Activated naive CD4-positive, alpha-beta T cell treated with anti-CD3 and anti-CD28 coated beads, Interleukin-2, amount 50 U/mL, for 24 hours (primary cell): ENCODE data around the gene PDGFD.
A peak's percentile ranks its signal among the peaks of the same experiment; 100 is the strongest.

Experiments used
- H3K27ac Mint-ChIP-seq: one replicate; pipeline ENCODE4 v1.8.0; 2021; ENCODE audit warnings: mild to moderate bottlenecking, mixed read lengths
- H3K27me3 Mint-ChIP-seq: one replicate; pipeline ENCODE4 v1.8.0; 2021; ENCODE audit warnings: mixed read lengths
- H3K36me3 Mint-ChIP-seq: one replicate; pipeline ENCODE4 v1.8.0; 2021; ENCODE audit warnings: mixed read lengths
- H3K4me1 Mint-ChIP-seq: one replicate; pipeline ENCODE4 v1.8.0; 2021; ENCODE audit warnings: mixed read lengths
- H3K4me3 Mint-ChIP-seq: one replicate; pipeline ENCODE4 v1.8.0; 2021; ENCODE audit warnings: mild to moderate bottlenecking, mixed read lengths
- H3K9me3 Mint-ChIP-seq: one replicate; pipeline ENCODE4 v1.8.0; 2021; ENCODE audit warnings: mixed read lengths

PDGFD gene

DNA sequence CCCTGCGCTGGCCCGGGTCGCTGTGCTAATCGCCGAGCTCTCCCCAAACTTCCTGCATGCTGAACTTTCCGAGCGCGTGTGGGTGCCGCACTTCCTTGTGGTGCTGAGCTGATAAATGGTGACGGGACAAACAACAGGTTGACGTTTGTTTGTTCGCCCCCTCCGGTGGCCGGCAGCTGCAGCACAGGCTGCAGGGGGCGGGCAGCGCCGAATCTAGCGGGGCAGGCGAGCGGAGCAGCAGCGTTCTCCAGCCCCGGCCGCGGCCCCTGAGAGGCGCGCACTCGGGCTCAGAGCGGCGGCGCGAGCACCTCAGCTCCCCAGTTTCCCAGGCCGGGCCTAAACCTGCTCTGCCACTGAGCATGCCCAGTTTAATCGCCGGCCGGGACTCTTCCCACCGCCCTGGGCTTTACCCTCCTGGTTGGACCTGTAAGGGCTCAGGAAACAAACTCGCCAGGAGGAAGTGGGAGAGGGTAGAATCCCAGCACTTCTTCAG is at the start of gene PDGFD:
Gene PDGFD, minus strand, starts transcription at position 120 of the 493 bp plus-strand sequence.
- Mint-ChIP-seq H3K27me3 (peaks cover 17% of the 10 kb centered on the region), H3K4me1 (peaks cover 4% of the 10 kb centered on the region), H3K9me3 (no peaks in the 10 kb centered on the region), H3K27ac (no peak within 1 kb of the TSS), H3K4me3 (peak within 1 kb of the TSS; percentile 76), H3K36me3 (no peaks in the 10 kb centered on the region)

DNA sequence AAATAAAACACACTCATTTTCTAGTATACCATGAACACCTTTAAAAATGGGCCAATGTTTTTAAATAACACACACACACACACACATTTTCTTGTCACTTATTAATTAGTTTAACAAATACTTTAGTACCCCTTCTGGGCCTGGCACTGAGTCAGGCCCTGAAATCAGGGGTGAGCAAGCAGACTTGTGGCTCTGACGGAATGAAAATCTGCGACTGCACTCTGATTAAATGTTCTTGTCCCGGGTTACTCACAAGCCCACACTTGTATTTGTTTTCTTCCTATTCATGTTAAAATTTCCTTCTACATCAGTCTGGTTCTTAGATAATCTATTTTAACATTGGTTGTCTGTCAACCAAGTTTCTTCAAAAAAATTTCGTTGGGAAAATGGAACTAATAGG is 43.0 kb upstream of the PDGFD start:
- H3K36me3 Mint-ChIP-seq, result no peaks in the 10 kb centered on the region
- no peak overlapping the region for H3K4me3 Mint-ChIP-seq
- no peaks in the 10 kb centered on the region for H3K9me3 Mint-ChIP-seq
- no peaks in the 10 kb centered on the region for H3K27me3 Mint-ChIP-seq
- H3K4me1 Mint-ChIP-seq, result no peaks in the 10 kb centered on the region
- H3K27ac Mint-ChIP-seq, result no peak overlapping the region

DNA sequence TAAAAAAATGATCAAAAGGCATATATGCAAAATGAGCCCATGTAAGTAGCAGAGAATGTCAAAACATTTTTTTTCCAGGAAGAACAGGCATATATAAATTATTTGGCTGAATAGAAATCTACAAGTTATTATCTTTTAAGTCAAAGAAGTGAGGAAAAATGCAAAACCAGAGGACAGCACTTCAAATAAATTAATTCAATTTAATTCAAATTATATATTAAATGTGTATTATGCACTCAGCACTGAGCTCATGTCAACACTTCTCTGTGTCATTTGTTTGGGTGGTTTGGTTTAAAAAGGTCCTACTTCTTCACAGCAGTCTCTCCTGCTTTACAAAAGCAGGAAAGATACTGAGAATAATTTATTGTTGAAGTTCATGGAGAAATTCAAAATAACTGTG is 41.9 kb upstream of the PDGFD start:
- Mint-ChIP-seq H3K36me3 (no peaks in the 10 kb centered on the region), H3K27me3 (no peaks in the 10 kb centered on the region), H3K9me3 (no peaks in the 10 kb centered on the region), H3K27ac (no peak overlapping the region), H3K4me1 (no peaks in the 10 kb centered on the region), H3K4me3 (no peak overlapping the region)

DNA sequence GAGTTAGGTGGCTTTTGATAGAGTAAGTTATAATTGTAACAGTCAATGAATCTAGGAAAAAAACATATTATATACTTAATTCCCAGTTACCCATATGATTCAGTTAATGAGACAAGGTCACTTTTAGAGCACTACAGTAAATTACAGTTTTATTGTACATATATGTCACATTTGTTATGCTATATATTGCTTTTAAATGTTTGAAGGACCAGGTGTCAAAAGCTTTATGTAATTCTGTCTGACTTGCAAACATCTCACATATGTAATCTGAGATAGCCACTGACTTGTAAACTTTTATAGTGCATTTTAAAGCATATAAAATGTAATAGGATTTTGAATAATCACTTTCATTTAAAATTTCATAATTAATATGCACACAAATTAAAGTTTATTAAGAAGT is 36.7 kb upstream of the PDGFD start:
- Mint-ChIP-seq H3K27me3 (no peaks in the 10 kb centered on the region), H3K4me1 (no peaks in the 10 kb centered on the region), H3K9me3 (no peaks in the 10 kb centered on the region), H3K36me3 (no peaks in the 10 kb centered on the region), H3K27ac (no peak overlapping the region), H3K4me3 (no peak overlapping the region)

DNA sequence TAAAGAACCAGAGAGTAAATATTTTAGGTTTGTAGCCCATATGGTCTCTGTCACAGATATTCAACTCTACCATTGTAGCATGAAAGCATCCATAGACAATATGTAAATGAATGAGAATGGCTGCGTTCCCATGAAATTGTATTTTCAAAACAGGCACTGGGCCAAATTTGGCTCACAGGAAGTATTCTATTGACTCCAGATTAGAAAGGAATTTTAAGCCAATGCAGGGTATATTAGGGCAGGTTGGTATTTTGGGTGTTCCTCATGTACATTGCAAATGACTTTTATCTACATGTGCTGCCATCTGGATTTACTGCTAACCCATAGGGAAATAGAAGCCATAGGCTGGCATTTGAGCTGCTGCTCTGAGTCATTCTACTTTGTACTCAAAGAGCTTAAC is 35.1 kb upstream of the PDGFD start:
- no peak overlapping the region for H3K4me3 Mint-ChIP-seq
- no peaks in the 10 kb centered on the region for H3K9me3 Mint-ChIP-seq
- no peaks in the 10 kb centered on the region for H3K36me3 Mint-ChIP-seq
- no peaks in the 10 kb centered on the region for H3K27me3 Mint-ChIP-seq
- H3K4me1 Mint-ChIP-seq, result no peaks in the 10 kb centered on the region
- no peak overlapping the region for H3K27ac Mint-ChIP-seq

DNA sequence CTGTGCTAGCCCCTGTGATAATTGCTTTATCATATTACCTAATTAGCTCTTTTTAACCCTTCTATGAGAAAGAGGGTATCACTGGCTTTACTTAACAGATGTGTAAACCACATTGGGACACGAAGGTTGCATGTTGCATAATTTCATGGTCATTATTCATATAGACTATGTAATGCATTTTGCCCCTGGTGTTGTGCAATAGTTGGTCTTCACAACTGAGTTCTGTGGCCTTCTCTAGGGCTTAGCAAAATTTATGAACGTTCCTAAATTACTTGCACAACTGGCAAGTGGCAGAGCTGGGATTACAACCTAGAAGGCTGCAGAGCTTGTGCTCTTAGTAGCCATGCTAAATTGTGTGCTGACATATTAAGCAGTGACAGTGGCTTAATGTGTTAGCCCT is 34.6 kb upstream of the PDGFD start:
- no peaks in the 10 kb centered on the region for H3K27me3 Mint-ChIP-seq
- H3K4me3 Mint-ChIP-seq, result no peak overlapping the region
- H3K9me3 Mint-ChIP-seq, result no peaks in the 10 kb centered on the region
- no peaks in the 10 kb centered on the region for H3K4me1 Mint-ChIP-seq
- H3K36me3 Mint-ChIP-seq, result no peaks in the 10 kb centered on the region
- no peak overlapping the region for H3K27ac Mint-ChIP-seq

DNA sequence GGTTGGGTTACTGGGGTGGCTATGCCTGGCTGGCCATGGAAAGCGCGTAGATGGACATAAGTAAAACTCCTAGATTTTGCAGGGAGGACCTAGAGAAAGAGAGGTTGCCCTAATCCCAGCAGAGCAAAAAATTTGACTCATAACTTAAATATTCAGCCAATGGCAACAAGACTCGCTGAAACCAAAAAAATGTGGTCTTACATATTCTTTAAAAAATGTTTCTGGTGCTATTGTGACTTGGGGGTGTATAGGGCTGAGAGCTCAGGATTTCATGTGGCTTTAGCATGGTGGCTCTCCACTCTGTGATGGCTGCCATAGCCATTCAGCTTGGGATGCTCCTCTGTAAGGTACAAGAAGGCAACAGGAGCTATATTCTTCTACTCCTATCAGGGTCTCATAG is 27.2 kb upstream of the PDGFD start:
- Mint-ChIP-seq H3K4me1 (no peaks in the 10 kb centered on the region), H3K4me3 (no peak overlapping the region), H3K36me3 (no peaks in the 10 kb centered on the region), H3K9me3 (no peaks in the 10 kb centered on the region), H3K27me3 (no peaks in the 10 kb centered on the region), H3K27ac (no peak overlapping the region)

DNA sequence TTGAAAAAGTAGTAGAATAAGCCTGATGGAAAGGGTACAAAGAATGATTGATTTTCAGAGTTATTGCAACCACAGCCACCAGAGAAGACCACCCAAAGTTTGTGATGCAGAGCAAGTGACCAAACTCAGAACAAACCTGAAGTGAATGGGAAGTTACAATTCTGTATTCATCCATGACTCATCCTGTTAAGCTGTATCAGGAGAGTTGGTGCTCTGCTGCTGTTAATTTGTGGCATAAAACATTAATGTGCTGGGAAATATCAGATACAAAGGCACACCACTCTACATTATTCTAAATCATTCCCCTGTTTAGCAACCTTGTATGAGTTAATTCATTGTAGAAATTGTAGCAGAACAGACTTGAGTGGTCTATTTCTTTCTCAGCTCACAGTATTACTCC is 19.6 kb upstream of the PDGFD start:
- Mint-ChIP-seq H3K4me1 (no peaks in the 10 kb centered on the region), H3K27ac (no peak overlapping the region), H3K36me3 (no peaks in the 10 kb centered on the region), H3K4me3 (no peak overlapping the region), H3K9me3 (no peaks in the 10 kb centered on the region), H3K27me3 (peaks cover 1% of the 10 kb centered on the region)

DNA sequence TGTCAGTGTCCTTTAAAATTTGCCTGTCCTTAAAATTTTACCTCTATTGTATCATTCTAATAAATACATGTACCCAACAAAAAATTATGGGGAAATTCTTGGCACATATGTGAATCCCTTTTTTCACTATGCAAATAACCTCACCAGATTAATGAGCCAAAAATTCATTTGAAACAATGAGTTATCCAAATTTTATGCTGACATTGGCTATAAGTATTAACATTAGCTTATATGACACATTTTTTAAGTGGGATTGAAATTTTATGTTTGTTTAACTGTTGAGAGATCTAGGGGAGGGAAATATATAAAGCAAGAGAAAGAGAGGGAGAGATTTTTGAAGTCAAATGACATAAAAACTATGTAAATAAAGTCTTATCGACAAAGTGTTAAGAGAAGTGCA is 11.8 kb upstream of the PDGFD start:
- H3K4me3 Mint-ChIP-seq, result no peak overlapping the region
- no peaks in the 10 kb centered on the region for H3K27me3 Mint-ChIP-seq
- no peak overlapping the region for H3K27ac Mint-ChIP-seq
- no peaks in the 10 kb centered on the region for H3K9me3 Mint-ChIP-seq
- no peaks in the 10 kb centered on the region for H3K4me1 Mint-ChIP-seq
- H3K36me3 Mint-ChIP-seq, result no peaks in the 10 kb centered on the region

DNA sequence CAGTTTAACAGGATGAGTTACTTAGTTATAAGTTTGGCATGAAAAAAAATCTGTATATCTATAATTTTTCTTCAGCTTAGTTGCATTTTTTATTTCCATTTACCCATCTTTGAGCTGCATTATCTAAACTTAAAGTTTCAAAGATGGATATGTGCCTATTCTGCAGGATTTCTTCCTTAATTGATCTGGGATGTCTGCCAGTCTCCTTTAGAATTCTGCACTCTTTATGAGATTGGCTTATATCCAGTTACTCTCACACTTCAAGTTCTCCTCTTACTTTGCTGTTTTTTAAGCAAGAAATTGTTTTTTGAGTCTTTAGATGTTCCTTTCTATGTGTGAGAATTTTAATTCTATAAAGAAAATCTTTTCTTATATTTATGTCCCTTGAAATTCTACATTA is 5.1 kb upstream of the PDGFD start:
- no peaks in the 10 kb centered on the region for H3K36me3 Mint-ChIP-seq
- H3K27ac Mint-ChIP-seq, result no peak overlapping the region
- H3K27me3 Mint-ChIP-seq, result peaks cover 5% of the 10 kb centered on the region
- no peaks in the 10 kb centered on the region for H3K9me3 Mint-ChIP-seq
- H3K4me1 Mint-ChIP-seq, result no peaks in the 10 kb centered on the region
- no peak overlapping the region for H3K4me3 Mint-ChIP-seq

DNA sequence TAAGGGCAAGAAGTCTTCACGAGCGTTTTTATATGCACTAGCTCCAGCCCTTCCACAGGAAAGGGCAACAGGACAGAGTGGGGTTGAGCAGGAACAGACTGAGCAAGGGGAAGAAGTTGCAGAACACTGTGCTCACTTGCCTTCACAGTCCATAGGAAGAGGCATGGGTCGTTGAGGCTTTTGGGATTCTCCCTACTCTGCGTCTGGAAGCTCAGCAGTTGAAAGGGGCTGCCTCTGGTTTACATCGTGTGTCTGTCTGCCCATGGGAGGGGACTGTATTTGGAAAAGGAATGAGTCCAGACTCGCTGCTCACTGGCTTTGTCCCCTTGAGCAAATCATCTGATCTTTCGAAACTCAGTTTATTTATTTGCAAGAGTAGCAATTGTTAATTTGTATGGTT is 1.1 kb upstream of the PDGFD start:
- Mint-ChIP-seq H3K27ac (no peak overlapping the region), H3K27me3 (peaks cover 17% of the 10 kb centered on the region), H3K4me3 (no peak overlapping the region), H3K9me3 (no peaks in the 10 kb centered on the region), H3K4me1 (peaks cover 4% of the 10 kb centered on the region), H3K36me3 (no peaks in the 10 kb centered on the region)

DNA sequence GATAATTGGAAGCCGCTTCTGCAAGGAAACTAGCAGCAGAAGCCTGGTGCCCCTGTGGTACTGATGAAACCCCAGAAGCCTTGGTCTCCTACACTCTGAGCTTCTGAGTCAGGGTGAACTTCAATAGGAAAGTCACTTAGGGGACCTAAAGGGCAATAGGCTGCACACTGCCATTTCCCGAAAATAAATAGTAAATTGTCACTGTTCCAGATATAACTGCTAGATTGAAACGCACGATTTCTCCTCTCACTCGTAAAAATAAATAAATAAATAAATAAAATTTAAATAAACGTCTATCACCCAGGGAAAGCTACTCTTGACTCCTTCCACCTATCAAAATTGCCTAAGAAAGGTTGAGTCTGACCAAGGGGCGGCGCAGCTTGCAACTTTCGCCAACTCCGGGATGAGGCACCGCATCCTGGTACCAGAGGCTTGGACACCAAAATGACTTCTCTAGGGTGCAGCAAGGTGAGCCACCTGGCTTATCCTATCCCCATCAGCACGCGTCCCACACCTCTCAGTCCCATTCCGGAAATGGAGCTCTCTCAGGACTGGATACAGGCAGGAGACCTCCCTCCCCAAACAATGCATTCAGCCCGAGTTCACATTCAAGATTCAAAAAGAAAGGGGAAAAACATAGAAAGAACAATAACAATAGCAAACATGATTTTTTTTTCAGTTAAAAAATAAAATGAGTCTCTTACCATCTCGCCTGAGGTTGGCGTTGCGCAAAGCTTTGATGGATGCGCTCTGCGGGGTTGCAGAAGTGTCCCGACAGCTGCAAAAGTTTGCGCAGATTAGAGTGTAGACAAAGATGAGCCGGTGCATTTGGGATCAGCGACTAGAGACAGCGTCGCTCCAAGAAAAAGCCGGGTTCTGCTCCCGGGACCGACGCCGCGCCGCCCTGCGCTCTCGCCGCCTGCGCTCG is 583 bp downstream of the PDGFD start:
- Mint-ChIP-seq H3K36me3 (no peaks in the 10 kb centered on the region), H3K4me3 (peak overlapping the region; percentile 76), H3K27ac (no peak overlapping the region)

DNA sequence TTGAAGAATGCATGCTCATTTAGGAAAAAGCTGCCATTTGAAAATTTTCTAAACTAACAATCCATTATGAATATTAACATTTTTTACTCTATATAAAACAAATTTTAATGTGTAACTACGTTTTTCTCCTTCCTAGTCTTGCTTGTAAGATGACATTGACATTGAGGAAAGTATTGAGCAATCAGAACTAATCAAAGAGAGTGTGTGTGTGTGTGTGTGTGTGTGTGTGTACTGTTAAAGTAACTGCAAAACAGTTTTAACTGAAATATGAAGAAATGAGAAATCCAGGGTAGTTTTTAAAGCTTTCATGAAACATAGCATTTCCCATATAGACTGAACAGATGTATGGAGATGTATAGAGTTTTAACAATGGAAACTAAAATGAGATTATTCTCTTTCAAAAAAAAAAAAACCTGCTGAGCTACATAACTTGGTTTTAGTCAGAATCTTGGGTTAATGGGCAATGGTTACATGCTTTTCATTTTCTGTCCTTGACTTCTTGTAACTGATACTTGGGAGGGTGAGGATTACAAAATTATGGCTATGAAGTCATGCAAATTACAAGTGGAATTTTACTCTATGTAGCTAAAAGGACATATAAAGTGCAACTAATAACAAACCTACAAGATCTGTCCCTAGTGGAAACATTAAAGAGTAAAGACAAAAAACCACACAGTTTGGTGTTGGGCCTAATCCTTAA is 2.0 kb downstream of the PDGFD start:
- Mint-ChIP-seq H3K36me3 (no peaks in the 10 kb centered on the region), H3K27me3 (peaks cover 17% of the 10 kb centered on the region), H3K9me3 (no peaks in the 10 kb centered on the region), H3K4me3 (no peak overlapping the region), H3K27ac (no peak overlapping the region), H3K4me1 (peaks cover 4% of the 10 kb centered on the region)

More for the DNA sequence above, 583 bp downstream of the PDGFD start:
- peaks cover 4% of the 10 kb centered on the region for H3K4me1 Mint-ChIP-seq
- H3K27me3 Mint-ChIP-seq, result peaks cover 17% of the 10 kb centered on the region
- no peaks in the 10 kb centered on the region for H3K9me3 Mint-ChIP-seq

DNA sequence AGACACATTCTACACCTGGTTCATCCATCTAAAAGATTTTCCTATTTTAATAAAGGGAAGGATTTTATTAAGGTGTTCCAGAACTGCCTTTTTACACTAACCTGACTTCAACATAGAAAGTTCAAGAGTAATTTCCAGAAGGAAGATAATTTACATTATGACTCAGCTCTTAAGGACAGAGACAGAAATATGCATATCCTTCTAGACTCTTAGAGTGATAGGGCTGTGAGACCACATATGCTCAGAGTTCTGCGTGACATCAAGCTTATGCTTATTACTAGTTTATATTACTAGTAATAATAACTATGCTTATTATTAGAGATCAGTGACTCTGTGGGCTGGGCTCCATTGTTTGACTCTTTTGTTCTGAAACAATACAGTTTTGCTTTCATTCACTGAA is 4.6 kb downstream of the PDGFD start:
- H3K9me3 Mint-ChIP-seq, result no peaks in the 10 kb centered on the region
- H3K36me3 Mint-ChIP-seq, result no peaks in the 10 kb centered on the region
- peaks cover 12% of the 10 kb centered on the region for H3K27me3 Mint-ChIP-seq
- no peak overlapping the region for H3K4me3 Mint-ChIP-seq
- H3K27ac Mint-ChIP-seq, result no peak overlapping the region
- peaks cover 4% of the 10 kb centered on the region for H3K4me1 Mint-ChIP-seq

DNA sequence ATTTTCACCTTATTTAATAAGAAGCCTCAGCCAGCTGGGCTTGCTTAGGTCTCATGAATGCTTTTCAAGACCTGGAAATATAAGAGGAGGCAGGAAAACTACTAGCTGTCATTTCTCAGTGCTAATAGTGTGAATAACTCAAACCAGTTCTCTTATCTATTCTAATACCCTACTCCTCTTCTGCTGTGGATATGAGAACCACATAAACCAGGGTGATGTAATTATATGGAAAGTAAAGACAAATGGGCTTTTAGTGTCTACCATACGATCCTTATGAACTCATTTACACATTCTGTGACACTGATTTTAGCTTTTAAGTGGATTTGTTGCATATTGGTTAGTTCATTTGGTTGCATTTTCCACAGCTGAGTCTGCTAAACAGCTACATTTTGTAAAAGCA is 8.6 kb downstream of the PDGFD start:
- H3K4me3 Mint-ChIP-seq, result no peak overlapping the region
- H3K27ac Mint-ChIP-seq, result no peak overlapping the region

DNA sequence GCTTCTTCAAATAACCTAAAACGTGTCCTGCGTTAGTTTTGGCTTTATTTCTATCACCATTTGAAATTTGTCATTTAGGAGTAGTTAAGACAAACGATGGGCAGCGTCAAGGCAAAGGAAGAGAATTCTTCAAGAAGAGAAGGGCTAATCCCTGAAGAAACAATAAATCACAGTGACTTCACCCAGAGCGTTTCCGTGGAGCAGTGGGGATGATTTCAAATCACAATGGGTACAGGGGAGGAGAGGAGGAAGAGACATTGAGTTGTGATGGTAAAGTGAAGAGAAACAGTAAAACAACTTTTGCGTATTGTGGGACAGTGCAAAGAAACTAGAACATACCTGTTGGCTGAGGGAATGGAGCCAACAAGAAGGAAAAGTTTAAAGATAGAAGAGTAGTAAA is 9.7 kb downstream of the PDGFD start:
- Mint-ChIP-seq H3K9me3 (no peaks in the 10 kb centered on the region), H3K4me3 (no peak overlapping the region), H3K36me3 (no peaks in the 10 kb centered on the region)

More for the DNA sequence above, 8.6 kb downstream of the PDGFD start:
- Mint-ChIP-seq H3K4me1 (no peaks in the 10 kb centered on the region), H3K36me3 (no peaks in the 10 kb centered on the region), H3K9me3 (no peaks in the 10 kb centered on the region), H3K27me3 (no peaks in the 10 kb centered on the region)

More for the DNA sequence above, 9.7 kb downstream of the PDGFD start:
- Mint-ChIP-seq H3K27ac (no peak overlapping the region), H3K27me3 (no peaks in the 10 kb centered on the region), H3K4me1 (no peaks in the 10 kb centered on the region)
